OCI-LY7 (cell line): ENCODE results near the gene RHOT2. TPM values are rescaled to one million over a fixed set of nuclear protein-coding genes. Genes with fewer than 3 reads are reported as not detected.

Source experiments
- BruUV-seq: library from RNA; stranded (reverse); fragments of 400-500 nt; replicated peaks from 2 replicates; lab custom pipeline; 2021; lab: Mats Ljungman, UMichigan
- CTCF ChIA-PET: fragments of 300-600 bp; sonication (Branson Sonifier 250); formaldehyde crosslinking; loops from one replicate; lab custom pipeline; 2022; ENCODE audit warnings: antibody characterized with exemption; ENCODE audit not compliant: unreplicated experiment; lab: Charles Lee
- POLR2A ChIA-PET: fragments of 300-600 bp; sonication (Branson Sonifier 250); formaldehyde crosslinking; loops from one replicate; lab custom pipeline; 2022; ENCODE audit warnings: antibody characterized with exemption; lab: Charles Lee
- DNase-seq: peaks from one replicate; pipeline ENCODE4 v3.0.0-alpha.2; 2015; ENCODE audit warnings: low spot score
- H2AFZ ChIP-seq: fragments of 200-600 bp; sonication (generic), shearing (Covaris generic); 2 replicates; pipeline ENCODE4 v1.6.1; 2014; ENCODE audit warnings: mild to moderate bottlenecking, antibody characterized with exemption, low read length, moderate library complexity
- H3K27ac ChIP-seq: fragments of 200-600 bp; sonication (generic); 2 replicates; pipeline ENCODE4 v1.5.1; 2014; ENCODE audit warnings: mixed run types, low read depth, mild to moderate bottlenecking, moderate library complexity, low read length, inconsistent platforms; ENCODE audit not compliant: poor library complexity, severe bottlenecking
- H3K36me3 ChIP-seq: fragments of 200-600 bp; sonication (generic); 2 replicates; pipeline ENCODE4 v1.6.1; 2014; ENCODE audit warnings: mild to moderate bottlenecking, antibody characterized with exemption, low read length, moderate library complexity, mixed read lengths; ENCODE audit not compliant: insufficient read depth
- H3K4me1 ChIP-seq: fragments of 200-600 bp; sonication (generic); 2 replicates; pipeline ENCODE4 v1.5.1; 2014; ENCODE audit warnings: mild to moderate bottlenecking, low read length; ENCODE audit not compliant: insufficient read depth, poor library complexity, severe bottlenecking
- H3K4me2 ChIP-seq: fragments of 200-600 bp; sonication (generic); 2 replicates; pipeline ENCODE4 v1.6.1; 2014; ENCODE audit warnings: mild to moderate bottlenecking, low read length
- H3K4me3 ChIP-seq: fragments of 200-600 bp; sonication (generic); 2 replicates; pipeline ENCODE4 v1.5.1; 2014; ENCODE audit warnings: mild to moderate bottlenecking, low read depth, low read length; ENCODE audit not compliant: poor library complexity, severe bottlenecking
- H3K79me2 ChIP-seq: fragments of 200-600 bp; sonication (generic); 2 replicates; pipeline ENCODE4 v1.6.1; 2016; ENCODE audit warnings: low read depth, mild to moderate bottlenecking, low read length, moderate library complexity, mixed read lengths; ENCODE audit not compliant: insufficient read depth
- H3K9me2 ChIP-seq: fragments of 200-600 bp; sonication (generic); 2 replicates; pipeline ENCODE4 v1.6.1; 2016; ENCODE audit warnings: mild to moderate bottlenecking, low read length, mixed read lengths; ENCODE audit not compliant: insufficient read depth
- H3K9me3 ChIP-seq: fragments of 200-600 bp; sonication (generic); 2 replicates; pipeline ENCODE4 v1.6.1; 2014; ENCODE audit warnings: mild to moderate bottlenecking, mixed run types, low read length, mixed read lengths
- H4K20me1 ChIP-seq: fragments of 200-600 bp; sonication (generic); 2 replicates; pipeline ENCODE4 v1.6.1; 2014; ENCODE audit warnings: mild to moderate bottlenecking, antibody characterized with exemption, low read length, moderate library complexity, mixed read lengths; ENCODE audit not compliant: insufficient read depth
- EZH2phosphoT487 ChIP-seq: fragments of 200-600 bp; sonication (generic); IDR thresholded peaks from 2 replicates; pipeline ENCODE4 v1.6.1; 2018; ENCODE audit warnings: low read depth, borderline replicate concordance, mild to moderate bottlenecking, mixed run types, antibody characterized with exemption, low read length, moderate library complexity, mixed read lengths
- intact Hi-C: fragments of 100-400 bp; cut with micrococcal nuclease; formaldehyde crosslinking; loops from one replicate; pipeline ENCODE4 v1.10.0; 2022; ENCODE audit not compliant: unreplicated experiment
- total RNA-seq, 2 experiments: library from RNA; depleted of rRNA in 1 of 2; stranded (reverse); fragments of >200 nt in 1 of 2; shearing (Covaris generic) in 1 of 2; gene quantifications; 2 replicates each; pipeline ENCODE4 v1.2.3, GENCODE V29; 2014 to 2022
- TF ChIP-seq, protein P1 (sequence below): fragments of 200-600 bp; sonication (generic); conservative IDR thresholded peaks from 2 replicates; pipeline ENCODE4 v1.5.1; 2014; ENCODE audit warnings: mild to moderate bottlenecking, antibody characterized with exemption, low read length, moderate library complexity, mixed read lengths

The RHOT2 gene
- total RNA-seq, 2 experiments from 2014 or later = 133 to 136 TPM

DNA sequence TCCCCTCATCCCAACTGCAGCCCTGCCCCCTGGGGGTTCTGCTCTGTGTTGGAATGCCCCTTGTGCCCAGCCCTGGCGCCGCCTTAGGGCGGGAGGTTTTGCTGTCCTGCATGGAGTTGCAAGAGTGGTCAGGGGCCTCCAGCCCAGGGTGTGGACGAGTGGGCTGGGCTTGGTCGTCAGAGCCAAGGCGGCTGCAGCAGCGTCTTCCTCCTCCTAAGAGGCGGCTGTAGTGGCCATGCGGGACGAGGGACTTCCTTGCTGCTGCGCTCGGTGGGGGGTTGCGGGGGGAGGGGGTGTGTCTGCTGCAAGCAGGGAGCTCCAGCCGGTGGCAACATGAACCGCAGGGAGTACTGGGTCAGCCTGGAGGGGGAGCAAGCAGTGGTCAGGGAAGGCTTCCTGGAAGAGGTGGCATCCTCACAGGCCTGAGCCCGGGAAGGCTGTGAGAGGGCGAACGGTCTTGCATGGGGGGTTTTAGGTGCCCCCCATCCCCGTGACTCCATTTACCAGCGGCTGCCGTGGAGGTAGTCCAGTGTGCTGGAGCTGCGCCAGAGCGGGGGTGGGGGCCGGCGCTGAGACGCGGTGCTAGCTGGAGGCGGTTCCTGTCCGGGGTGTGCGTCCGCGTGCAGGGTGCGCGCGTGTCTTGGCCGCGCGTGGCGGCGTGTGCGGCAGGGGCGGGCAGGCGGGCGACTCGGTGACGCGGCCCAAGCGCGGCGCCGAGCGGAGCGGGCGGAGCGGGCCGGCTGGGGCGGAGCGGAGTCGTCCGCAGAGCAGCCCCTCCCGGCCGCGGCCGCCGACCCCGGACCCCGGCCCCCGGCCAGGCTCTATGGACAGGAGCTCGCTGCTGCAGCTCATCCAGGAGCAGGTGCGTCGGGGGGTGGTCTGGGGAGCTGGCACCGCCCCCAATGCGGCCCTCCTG is 7.3 kb downstream of the RHOT2 start, which contains the start of gene RHBDL1:
Gene RHBDL1, plus strand, starts transcription at position 704 of the 916 bp plus-strand sequence. Its CDS starts 120 bp downstream, at position 824.
- TF ChIP-seq, protein P1, sequence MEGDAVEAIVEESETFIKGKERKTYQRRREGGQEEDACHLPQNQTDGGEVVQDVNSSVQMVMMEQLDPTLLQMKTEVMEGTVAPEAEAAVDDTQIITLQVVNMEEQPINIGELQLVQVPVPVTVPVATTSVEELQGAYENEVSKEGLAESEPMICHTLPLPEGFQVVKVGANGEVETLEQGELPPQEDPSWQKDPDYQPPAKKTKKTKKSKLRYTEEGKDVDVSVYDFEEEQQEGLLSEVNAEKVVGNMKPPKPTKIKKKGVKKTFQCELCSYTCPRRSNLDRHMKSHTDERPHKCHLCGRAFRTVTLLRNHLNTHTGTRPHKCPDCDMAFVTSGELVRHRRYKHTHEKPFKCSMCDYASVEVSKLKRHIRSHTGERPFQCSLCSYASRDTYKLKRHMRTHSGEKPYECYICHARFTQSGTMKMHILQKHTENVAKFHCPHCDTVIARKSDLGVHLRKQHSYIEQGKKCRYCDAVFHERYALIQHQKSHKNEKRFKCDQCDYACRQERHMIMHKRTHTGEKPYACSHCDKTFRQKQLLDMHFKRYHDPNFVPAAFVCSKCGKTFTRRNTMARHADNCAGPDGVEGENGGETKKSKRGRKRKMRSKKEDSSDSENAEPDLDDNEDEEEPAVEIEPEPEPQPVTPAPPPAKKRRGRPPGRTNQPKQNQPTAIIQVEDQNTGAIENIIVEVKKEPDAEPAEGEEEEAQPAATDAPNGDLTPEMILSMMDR = no peak
- TF ChIP-seq EZH2phosphoT487 = no peak
- POLR2A ChIA-PET = no interaction called here
- H3K9me2 ChIP-seq = no peaks in the 10 kb centered on the region
- H3K4me3 ChIP-seq = no peak within 1 kb of the TSS
- peaks cover 40% of the 10 kb centered on the region for H3K36me3 ChIP-seq
- no TSS peak for BruUV-seq
- CTCF ChIA-PET = interaction anchor here (0.6 kb wide), 1 partner anchor 93 kb away, joined by 4 read pairs; no protein-coding TSS in a partner anchor
- H3K4me2 ChIP-seq = no peak within 1 kb of the TSS
- H2AFZ ChIP-seq = no peak within 1 kb of the TSS
- no peaks in the 10 kb centered on the region; the same call in 1 of the 2 replicates for H4K20me1 ChIP-seq
- H3K4me1 ChIP-seq = peaks cover 13% of the 10 kb centered on the region
- no peaks in the 10 kb centered on the region for H3K9me3 ChIP-seq
- intact Hi-C loops = no loop called here
- no peaks in the 10 kb centered on the region for H3K79me2 ChIP-seq
- H3K27ac ChIP-seq = no peak within 1 kb of the TSS
- DNase-seq = no peak

DNA sequence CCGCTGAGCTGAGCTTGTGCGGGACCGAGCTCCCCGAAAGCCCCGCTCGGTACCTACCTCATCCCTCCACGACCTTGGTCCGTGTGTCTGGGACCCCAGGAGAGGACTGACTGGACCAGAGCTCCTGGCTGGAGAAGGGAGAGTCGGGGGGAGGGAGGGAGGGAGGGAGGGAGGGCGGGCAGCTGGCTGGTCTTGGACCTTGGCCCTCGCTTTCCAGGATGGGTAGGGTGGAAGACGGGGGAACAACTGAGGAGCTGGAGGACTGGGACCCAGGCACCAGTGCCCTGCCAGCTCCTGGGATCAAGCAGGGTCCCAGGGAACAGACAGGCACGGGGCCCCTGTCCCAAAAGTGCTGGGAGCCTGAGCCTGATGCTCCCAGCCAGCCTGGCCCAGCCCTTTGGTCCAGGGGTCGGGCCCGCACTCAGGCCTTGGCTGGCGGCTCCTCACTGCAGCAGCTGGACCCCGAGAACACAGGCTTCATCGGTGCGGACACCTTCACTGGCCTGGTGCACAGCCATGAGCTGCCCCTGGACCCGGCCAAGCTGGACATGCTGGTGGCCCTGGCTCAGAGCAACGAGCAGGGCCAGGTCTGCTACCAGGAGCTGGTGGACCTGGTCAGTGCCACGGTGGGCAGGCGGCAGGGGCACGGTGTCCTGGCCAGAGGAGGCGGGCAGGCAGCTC is 8.1 kb downstream of the RHOT2 start:
- Histone ChIP-seq H3K9me2 (no peaks in the 10 kb centered on the region), H3K4me2 (no peak overlapping the region), H3K4me3 (no peak overlapping the region), H3K4me1 (peaks cover 14% of the 10 kb centered on the region), H3K79me2 (peaks cover 5% of the 10 kb centered on the region; the same call in 1 of the 2 replicates), H2AFZ (no peak overlapping the region), H3K9me3 (no peaks in the 10 kb centered on the region), H3K27ac (no peak overlapping the region), H4K20me1 (peaks cover 1% of the 10 kb centered on the region; the same call in 1 of the 2 replicates), H3K36me3 (peaks cover 32% of the 10 kb centered on the region)
- BruUV-seq = no TSS peak
- ChIA-PET CTCF (interaction anchor here (0.6 kb wide), 1 partner anchor 93 kb away, joined by 4 read pairs; no protein-coding TSS in a partner anchor), POLR2A (no interaction called here)
- no peak for DNase-seq
- intact Hi-C loops = no loop called here
- TF ChIP-seq EZH2phosphoT487 = no peak
- TF ChIP-seq, protein P1 = no peak
